HepG2 (cell line): ENCODE data around the gene KCND1. TPM values are rescaled to one million over a fixed set of nuclear protein-coding genes. Genes with fewer than 3 reads are reported as not detected.

ENCODE experiments used
- ATAC-seq: fragments of 200-7000 bp; cut with Tn5 transposase; 3 replicates; pipeline ENCODE4 v1.9.1; 2020; ENCODE audit warnings: mild to moderate bottlenecking, moderate library complexity
- BruUV-seq: library from RNA; stranded (reverse); fragments of 400-500 nt; replicated peaks from 2 replicates; lab custom pipeline; 2021; lab: Mats Ljungman, UMichigan
- CTCF ChIA-PET: fragments of 300-600 bp; formaldehyde crosslinking; extraction: SDS; loops from one replicate; lab custom pipeline; 2021; ENCODE audit warnings: low total read pairs, inconsistent platforms, low intra/inter-chr PET ratio; lab: Yijun Ruan, JAX
- POLR2A ChIA-PET: fragments of 350-600 bp; sonication (Branson Sonifier 250); formaldehyde crosslinking; loops from one replicate; lab custom pipeline; 2020; ENCODE audit warnings: antibody characterized with exemption, inconsistent platforms; lab: Yijun Ruan, JAX
- DNase-seq: peaks from one replicate; pipeline ENCODE4 v3.0.0-alpha.2; 2015; ENCODE audit warnings: low spot score
- FAIRE-seq: peaks from 3 replicates; lab custom pipeline; 2011; peaks lifted over from hg19 to GRCh38; lab: Jason Lieb, UNC
- H2AFZ ChIP-seq: one replicate; pipeline ENCODE4 v1.6.1; 2011; ENCODE audit warnings: low read length, inconsistent platforms
- H3K27ac ChIP-seq: fragments of 300-600 bp; 3 replicates; pipeline ENCODE4 v1.8.0; 2011; ENCODE audit warnings: mixed run types, mild to moderate bottlenecking, mixed read lengths, low read length, inconsistent platforms; ENCODE audit not compliant: insufficient read depth; ENCODE audit errors: extremely low read length
- H3K27me3 ChIP-seq, 2 experiments: fragments of 200-600 bp in 1 of 2; 2 replicates in 1 of 2; 3 replicates in 1 of 2; pipeline versions ENCODE4 v1.6.0 to v1.8.0; 2011; ENCODE audit warnings: low read length in 2 of 2, mild to moderate bottlenecking in 2 of 2, moderate library complexity in 2 of 2, inconsistent platforms in 1 of 2; ENCODE audit not compliant: insufficient read depth in 2 of 2, control insufficient read depth in 1 of 2
- H3K36me3 ChIP-seq, 2 experiments: fragments of 200-600 bp in 1 of 2; replicated peaks in 1 of 2; 2 replicates in 1 of 2; 3 replicates in 1 of 2; pipeline versions ENCODE4 v1.5.1 to v1.8.0; 2011; ENCODE audit warnings: low read length in 2 of 2, inconsistent platforms in 1 of 2; ENCODE audit not compliant: insufficient read depth in 2 of 2, control insufficient read depth in 1 of 2
- H3K4me1 ChIP-seq: 2 replicates; pipeline ENCODE4 v1.5.1; 2012; ENCODE audit warnings: low read length, inconsistent platforms; ENCODE audit not compliant: insufficient read depth
- H3K4me2 ChIP-seq: 2 replicates; pipeline ENCODE4 v1.6.0; 2011; ENCODE audit warnings: low read depth, low read length, inconsistent platforms
- H3K4me3 ChIP-seq, 3 experiments: fragments of 200-600 bp in 1 of 3; sonication (generic), shearing (Covaris generic) in 1 of 3; replicated peaks in 1 of 3; 2 replicates each; pipeline ENCODE4 v1.5.1; 2011 to 2016; ENCODE audit warnings: low read length in 3 of 3, inconsistent platforms in 2 of 3, low read depth in 2 of 3, mild to moderate bottlenecking in 2 of 3, control low read depth in 1 of 3, mixed read lengths in 1 of 3; ENCODE audit not compliant: insufficient read depth in 1 of 3
- H3K79me2 ChIP-seq: one replicate; pipeline ENCODE4 v1.6.1; 2011; ENCODE audit warnings: low read length, inconsistent platforms; ENCODE audit not compliant: insufficient read depth
- H3K9ac ChIP-seq: 2 replicates; pipeline ENCODE4 v1.6.0; 2011; ENCODE audit warnings: mild to moderate bottlenecking, low read depth, low read length, inconsistent platforms; ENCODE audit not compliant: insufficient read depth
- H3K9me3 ChIP-seq: 2 replicates; pipeline ENCODE4 v1.5.1; 2012; ENCODE audit warnings: mild to moderate bottlenecking, low read length
- H4K20me1 ChIP-seq: 2 replicates; pipeline ENCODE4 v1.6.0; 2011; ENCODE audit warnings: inconsistent platforms, mild to moderate bottlenecking, low read length, moderate library complexity; ENCODE audit not compliant: insufficient read depth
- CTCF ChIP-seq: sonication (generic); formaldehyde crosslinking; IDR thresholded peaks from 2 replicates; pipeline ENCODE4 v1.5.0; 2020; ENCODE audit warnings: mild to moderate bottlenecking, missing genetic modification reagents, moderate library complexity
- HOXA5 ChIP-seq: sonication (generic); formaldehyde crosslinking; IDR thresholded peaks from 2 replicates; pipeline ENCODE4 v1.4.0; 2020; ENCODE audit warnings: missing genetic modification reagents
- KAT7 ChIP-seq: IDR thresholded peaks from 2 replicates; pipeline ENCODE4 v1.6.1; 2018; ENCODE audit warnings: borderline replicate concordance, missing compliant biosample characterization
- MEIS1 ChIP-seq: sonication (generic); formaldehyde crosslinking; IDR thresholded peaks from 2 replicates; pipeline ENCODE4 v1.9.0; 2021; ENCODE audit warnings: mild to moderate bottlenecking, missing genetic modification reagents, moderate library complexity, borderline replicate concordance
- SMC3 ChIP-seq: IDR thresholded peaks from 2 replicates; pipeline ENCODE4 v1.6.1; 2011; ENCODE audit warnings: low read length, improper control_type of control experiment
- STAG1 ChIP-seq: sonication (generic); formaldehyde crosslinking; IDR thresholded peaks from 2 replicates; pipeline ENCODE4 v1.4.0; 2020; ENCODE audit warnings: missing genetic modification reagents
- WGBS: methylation state at CpG from one replicate; pipeline ENCODE4 v1.1.6; 2017; ENCODE audit warnings: low lambda C conversion rate; 5-methylcytosine and 5-hydroxymethylcytosine counted together
- in situ Hi-C: cut with HindIII; loops from 2 replicates; pipeline ENCODE4 v1.10.0; 2017; ENCODE audit warnings: low pct_unique_long_range_greater_than_20kb; ENCODE audit not compliant: extremely low pct_ligation_motif_present
- intact Hi-C: fragments of 100-400 bp; cut with micrococcal nuclease; formaldehyde crosslinking; loops from one replicate; pipeline ENCODE4 v1.10.0; 2022; ENCODE audit not compliant: unreplicated experiment
- polyA plus RNA-seq, 8 experiments: library from polyadenylated mRNA; depleted of rRNA in 3 of 8; stranded (reverse) in 7 of 8; unstranded in 1 of 8; fragments of >200 nt; fragmentation: Illumina TruSeq in 4 of 8; extraction: Trizol in 4 of 8; gene quantifications; 2 replicates each; pipeline versions ENCODE4 v1.2.1 to v1.2.3, GENCODE V29; 2011 to 2016; ENCODE audit warnings: low read depth in 4 of 8, missing spikeins in 1 of 8, mixed read lengths in 1 of 8; ENCODE audit not compliant: insufficient read depth in 1 of 8
- total RNA-seq, 5 experiments: library from RNA; depleted of rRNA; stranded (reverse); fragments of >200 nt; fragmentation: Illumina TruSeq; extraction: Trizol; gene quantifications; 2 replicates each; pipeline ENCODE4 v1.2.3, GENCODE V29; 2016; ENCODE audit warnings: low read depth in 1 of 5

The KCND1 gene
- total and polyA plus RNA-seq, 2 of the 13 experiments (the other 11 are each of a cell fraction or from before 2014, with no cell fraction given), result 0.07 to 0.30 TPM

- 73% methylated on average over 4 of the region's 13 CpGs for WGBS
- Histone ChIP-seq H3K79me2 (no peaks in the 10 kb centered on the region), H3K9me3 (no peaks in the 10 kb centered on the region), H3K4me1 (peaks cover 11% of the 10 kb centered on the region), H4K20me1 (no peaks in the 10 kb centered on the region), H3K4me3 (peak overlapping the region in 1 of 3 experiments; percentile 40; a peak in 1 of 6 replicates), H3K9ac (no peak overlapping the region), H3K36me3 (peaks cover 0 to 1% of the 10 kb centered on the region in 2 experiments; a peak in 1 of 5 replicates), H2AFZ (no peak overlapping the region), H3K27me3 (no peaks in the 10 kb centered on the region), H3K4me2 (peak overlapping the region; percentile 47; the same call in 1 of the 2 replicates), H3K27ac (no peak overlapping the region)
- FAIRE-seq (peak; percentile 75), DNase-seq (peak; percentile 16), ATAC-seq (peak; percentile 75)
- POLR2A ChIA-PET, result no interaction called here
- TF ChIP-seq SMC3 (peak; percentile 41), KAT7 (CRISPR knock-in tag) (no peak), STAG1 (CRISPR knock-in tag) (peak; percentile 37), CTCF (CRISPR knock-in tag) (peak; percentile 66), HOXA5 (0 out of 2 replicates have a peak, but pooled peaks have one; percentile 37), MEIS1 (CRISPR knock-in tag) (no peak)
- in situ Hi-C loops (no loop called here), intact Hi-C loops (no loop called here)
- no TSS peak for BruUV-seq
- CTCF ChIA-PET, result no interaction called here
Observed at GRCh38 chrX:48972220-48973164, 848 bp upstream of the KCND1 start.
